Neutrophil (primary cell): ENCODE measurements around the gene GLDC.

Experiments used
- H3K27ac ChIP-seq: fragments of 200-600 bp; sonication (generic); 2 replicates; pipeline ENCODE4 v1.5.1; 2016; ENCODE audit warnings: mild to moderate bottlenecking, moderate library complexity
- H3K27me3 ChIP-seq: fragments of 200-600 bp; sonication (generic); 2 replicates; pipeline ENCODE4 v1.6.0; 2016; ENCODE audit warnings: mild to moderate bottlenecking
- H3K36me3 ChIP-seq: fragments of 200-600 bp; sonication (generic); 2 replicates; pipeline ENCODE4 v1.5.1; 2017
- H3K4me1 ChIP-seq, 2 experiments: fragments of 200-600 bp in 1 of 2; sonication (generic) in 1 of 2; 1 replicate in 1 of 2; 2 replicates in 1 of 2; pipeline versions ENCODE4 v1.5.1 to v1.6.1; 2013 to 2016; ENCODE audit warnings: low read depth in 1 of 2, low read length in 1 of 2, mild to moderate bottlenecking in 1 of 2, moderate library complexity in 1 of 2; ENCODE audit not compliant: control insufficient read depth in 1 of 2, insufficient read depth in 1 of 2
- H3K4me3 ChIP-seq, 2 experiments: fragments of 200-600 bp in 1 of 2; sonication (generic) in 1 of 2; 1 replicate in 1 of 2; 2 replicates in 1 of 2; pipeline ENCODE4 v1.5.1; 2013 to 2016; ENCODE audit warnings: low read depth in 1 of 2, low read length in 1 of 2, mild to moderate bottlenecking in 1 of 2, moderate library complexity in 1 of 2
- H3K9me3 ChIP-seq: fragments of 200-600 bp; sonication (generic); 2 replicates; pipeline ENCODE4 v1.5.1; 2016
- TF ChIP-seq, protein P1 (sequence below): fragments of 200-600 bp; sonication (generic); IDR thresholded peaks from 2 replicates; pipeline ENCODE4 v1.5.1; 2016; ENCODE audit warnings: antibody characterized with exemption

Gene GLDC

GRCh38 chr9:6644346-6645104 is 1.0 kb downstream of the GLDC start:
- H3K27ac ChIP-seq: no peak overlapping the region

DNA sequence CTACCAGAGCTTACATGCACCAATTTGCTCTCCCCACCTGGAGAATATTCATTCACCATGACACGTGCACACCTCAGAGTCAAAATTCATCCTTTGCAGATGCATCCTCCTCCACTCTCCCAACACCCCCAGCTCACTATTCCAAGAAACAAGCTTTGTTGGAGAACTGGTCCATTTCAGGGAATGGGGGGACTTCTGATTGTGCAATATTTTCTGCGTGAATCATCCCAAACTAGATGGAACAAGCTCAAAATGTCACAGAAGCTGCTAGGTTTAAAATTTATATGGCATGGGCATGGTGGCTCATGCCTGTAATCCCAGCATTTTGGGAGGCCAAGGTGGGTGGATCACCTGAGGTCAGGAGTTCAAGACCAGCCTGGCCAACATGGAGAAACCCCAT is 3.6 kb downstream of the GLDC start:
- peaks cover 0 to 3% of the 10 kb centered on the region in 2 experiments for H3K4me1 ChIP-seq
- H3K4me3 ChIP-seq: no peak overlapping the region
- peaks cover 78% of the 10 kb centered on the region for H3K27me3 ChIP-seq
- TF ChIP-seq, protein P1, sequence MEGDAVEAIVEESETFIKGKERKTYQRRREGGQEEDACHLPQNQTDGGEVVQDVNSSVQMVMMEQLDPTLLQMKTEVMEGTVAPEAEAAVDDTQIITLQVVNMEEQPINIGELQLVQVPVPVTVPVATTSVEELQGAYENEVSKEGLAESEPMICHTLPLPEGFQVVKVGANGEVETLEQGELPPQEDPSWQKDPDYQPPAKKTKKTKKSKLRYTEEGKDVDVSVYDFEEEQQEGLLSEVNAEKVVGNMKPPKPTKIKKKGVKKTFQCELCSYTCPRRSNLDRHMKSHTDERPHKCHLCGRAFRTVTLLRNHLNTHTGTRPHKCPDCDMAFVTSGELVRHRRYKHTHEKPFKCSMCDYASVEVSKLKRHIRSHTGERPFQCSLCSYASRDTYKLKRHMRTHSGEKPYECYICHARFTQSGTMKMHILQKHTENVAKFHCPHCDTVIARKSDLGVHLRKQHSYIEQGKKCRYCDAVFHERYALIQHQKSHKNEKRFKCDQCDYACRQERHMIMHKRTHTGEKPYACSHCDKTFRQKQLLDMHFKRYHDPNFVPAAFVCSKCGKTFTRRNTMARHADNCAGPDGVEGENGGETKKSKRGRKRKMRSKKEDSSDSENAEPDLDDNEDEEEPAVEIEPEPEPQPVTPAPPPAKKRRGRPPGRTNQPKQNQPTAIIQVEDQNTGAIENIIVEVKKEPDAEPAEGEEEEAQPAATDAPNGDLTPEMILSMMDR: no peak
- H3K27ac ChIP-seq: no peak overlapping the region
- no peaks in the 10 kb centered on the region for H3K9me3 ChIP-seq
- no peaks in the 10 kb centered on the region for H3K36me3 ChIP-seq

More at GRCh38 chr9:6644346-6645104, 1.0 kb downstream of the GLDC start:
- H3K36me3 ChIP-seq: no peaks in the 10 kb centered on the region
- H3K9me3 ChIP-seq: no peaks in the 10 kb centered on the region
- TF ChIP-seq, protein P1: no peak
- peaks cover 0 to 3% of the 10 kb centered on the region in 2 experiments for H3K4me1 ChIP-seq
- peaks cover 97% of the 10 kb centered on the region for H3K27me3 ChIP-seq
- H3K4me3 ChIP-seq: no peak overlapping the region

DNA sequence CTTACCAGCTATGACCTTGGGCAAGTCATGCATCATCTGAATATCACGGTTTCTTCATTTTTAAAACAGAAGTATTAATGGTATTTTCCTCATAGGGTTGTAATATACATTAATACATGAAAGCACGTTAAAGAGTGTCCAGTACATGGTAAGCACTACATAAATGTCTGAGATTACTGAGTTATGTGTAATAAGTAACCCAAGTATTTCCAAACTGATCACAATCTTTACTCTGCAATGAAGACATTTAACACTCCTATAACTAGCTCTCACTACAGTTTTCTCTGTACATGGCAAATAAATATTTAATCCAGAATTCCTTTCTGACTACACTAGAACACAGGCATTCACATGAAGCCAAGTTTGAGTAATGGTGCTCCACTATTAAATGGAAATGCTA is 4.0 kb downstream of the GLDC start:
- TF ChIP-seq, protein P1: no peak
- peaks cover 0 to 3% of the 10 kb centered on the region in 2 experiments for H3K4me1 ChIP-seq
- no peak overlapping the region for H3K27ac ChIP-seq
- H3K27me3 ChIP-seq: peaks cover 78% of the 10 kb centered on the region
- no peaks in the 10 kb centered on the region for H3K9me3 ChIP-seq
- H3K4me3 ChIP-seq: no peak overlapping the region
- no peaks in the 10 kb centered on the region for H3K36me3 ChIP-seq

DNA sequence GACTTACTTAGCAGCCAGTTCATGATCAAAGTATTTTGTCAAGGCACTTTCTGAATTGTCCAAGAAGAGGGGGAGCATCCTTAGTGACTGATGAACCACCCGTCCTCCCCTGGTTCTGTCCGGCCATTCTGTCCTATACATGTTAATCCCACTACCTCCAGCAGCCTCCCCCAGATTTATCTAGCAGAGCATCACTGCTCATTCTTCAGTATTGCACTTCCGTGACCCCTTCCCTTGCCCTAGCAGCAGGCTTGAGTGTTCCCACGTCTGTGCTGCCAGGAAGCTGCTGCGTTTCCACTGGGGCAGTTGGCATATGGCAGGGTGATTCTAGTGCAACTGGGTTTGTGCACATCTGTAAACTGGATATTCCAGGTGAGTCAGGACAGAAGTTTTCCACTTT is 4.5 kb downstream of the GLDC start:
- peaks cover 76% of the 10 kb centered on the region for H3K27me3 ChIP-seq
- H3K9me3 ChIP-seq: no peaks in the 10 kb centered on the region
- H3K4me3 ChIP-seq: no peak overlapping the region
- no peaks in the 10 kb centered on the region for H3K36me3 ChIP-seq
- TF ChIP-seq, protein P1: no peak
- H3K27ac ChIP-seq: no peak overlapping the region
- peaks cover 0 to 3% of the 10 kb centered on the region in 2 experiments for H3K4me1 ChIP-seq

DNA sequence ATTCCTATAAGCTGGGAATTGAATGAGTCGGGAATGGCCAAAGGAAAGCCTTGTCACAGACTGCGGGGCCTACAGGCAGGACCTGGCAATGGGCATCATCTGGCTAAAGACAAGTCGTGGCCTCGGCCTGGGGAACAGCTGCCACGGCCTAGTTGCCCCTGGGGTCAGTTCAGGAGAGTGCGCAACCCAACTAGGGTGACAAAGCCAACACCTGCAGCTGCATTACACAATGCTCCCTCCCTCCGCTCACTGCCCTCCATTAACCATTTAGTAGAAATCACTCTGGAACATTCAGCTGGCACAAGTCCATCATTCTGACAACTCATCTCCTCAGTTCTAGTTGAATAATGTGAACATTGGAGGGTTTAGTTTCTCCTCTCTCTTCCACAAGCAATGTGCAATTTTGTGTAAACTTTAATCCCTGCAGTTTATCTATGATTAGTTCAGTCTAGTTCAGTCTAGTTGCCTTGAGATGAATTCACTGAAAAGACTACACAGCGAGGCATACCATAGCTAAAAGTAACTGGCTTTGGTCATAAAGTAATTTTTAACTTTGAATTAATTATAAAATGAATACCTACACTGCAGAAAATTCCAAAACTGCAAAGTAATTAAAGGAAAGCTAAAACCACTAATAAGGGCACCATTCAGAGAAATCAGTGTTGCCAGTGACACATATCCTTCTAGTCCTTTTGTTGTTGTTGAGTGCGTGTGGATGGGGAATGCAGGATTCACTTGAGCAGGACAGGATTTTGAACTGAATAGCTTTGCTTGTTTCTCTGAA is 5.1 kb downstream of the GLDC start:
- Histone ChIP-seq H3K27ac (no peak overlapping the region), H3K4me3 (no peak overlapping the region), H3K36me3 (no peaks in the 10 kb centered on the region), H3K9me3 (no peaks in the 10 kb centered on the region), H3K4me1 (peaks cover 0 to 3% of the 10 kb centered on the region in 2 experiments), H3K27me3 (peaks cover 73% of the 10 kb centered on the region)
- TF ChIP-seq, protein P1: no peak
